Muscle layer of duodenum (tissue), 2 donors: ENCODE measurements around the gene WWOX.

Experiments used
- H3K27ac ChIP-seq: one replicate; pipeline ENCODE4 v1.7.0; 2013; ENCODE audit warnings: mild to moderate bottlenecking, low read length
- H3K27me3 ChIP-seq: one replicate; pipeline ENCODE4 v1.7.0; 2013; ENCODE audit warnings: low read depth, mild to moderate bottlenecking, control low read depth, low read length
- H3K36me3 ChIP-seq, 2 donors: one replicate each; pipeline ENCODE4 v1.7.0; 2013; ENCODE audit warnings: low read length in 2 of 2, control low read depth in 1 of 2, mild to moderate bottlenecking in 1 of 2; ENCODE audit not compliant: insufficient read depth in 2 of 2, control insufficient read depth in 1 of 2
- H3K4me1 ChIP-seq, 2 donors: one replicate each; pipeline ENCODE4 v1.7.0; 2013; ENCODE audit warnings: low read length in 2 of 2, mild to moderate bottlenecking in 2 of 2, control low read depth in 1 of 2, moderate library complexity in 1 of 2; ENCODE audit not compliant: insufficient read depth in 2 of 2, control insufficient read depth in 1 of 2
- H3K4me3 ChIP-seq, 2 donors: one replicate each; pipeline ENCODE4 v1.7.0; 2013; ENCODE audit warnings: low read length in 2 of 2, low read depth in 1 of 2, mild to moderate bottlenecking in 1 of 2
- H3K9me3 ChIP-seq, 2 donors: one replicate each; pipeline ENCODE4 v1.7.0; 2013; ENCODE audit warnings: low read length in 2 of 2, control low read depth in 1 of 2, mild to moderate bottlenecking in 1 of 2; ENCODE audit not compliant: control insufficient read depth in 1 of 2
- donor health status: healthy.

The WWOX gene

GRCh38 chr16:78278056-78278450 lies 178.6 kb downstream of the WWOX start:
- Histone ChIP-seq H3K27ac (no peak overlapping the region), H3K9me3 (no peaks in the 10 kb centered on the region)

GRCh38 chr16:78281115-78281514 lies 181.7 kb downstream of the WWOX start:
- H3K4me1 ChIP-seq: no peaks in the 10 kb centered on the region
- H3K9me3 ChIP-seq: no peaks in the 10 kb centered on the region
- no peak overlapping the region for H3K27ac ChIP-seq
- no peak overlapping the region for H3K4me3 ChIP-seq
- H3K27me3 ChIP-seq: no peaks in the 10 kb centered on the region
- H3K36me3 ChIP-seq: no peaks in the 10 kb centered on the region

More at GRCh38 chr16:78278056-78278450, 178.6 kb downstream of the WWOX start:
- no peaks in the 10 kb centered on the region for H3K27me3 ChIP-seq
- no peaks in the 10 kb centered on the region for H3K4me1 ChIP-seq
- no peak overlapping the region for H3K4me3 ChIP-seq
- no peaks in the 10 kb centered on the region for H3K36me3 ChIP-seq

- Histone ChIP-seq H3K27me3 (no peaks in the 10 kb centered on the region), H3K36me3 (no peaks in the 10 kb centered on the region), H3K27ac (no peak overlapping the region), H3K4me3 (no peak overlapping the region), H3K9me3 (no peaks in the 10 kb centered on the region), H3K4me1 (no peaks in the 10 kb centered on the region)
Observed at GRCh38 chr16:78283548-78284251, 184.2 kb downstream of the WWOX start.

- Histone ChIP-seq H3K4me3 (no peak overlapping the region), H3K9me3 (no peaks in the 10 kb centered on the region), H3K27ac (no peak overlapping the region)
Observed at GRCh38 chr16:78284326-78284725, 184.9 kb downstream of the WWOX start.

GRCh38 chr16:78284957-78285434 lies 185.5 kb downstream of the WWOX start:
- H3K9me3 ChIP-seq: no peaks in the 10 kb centered on the region

More at GRCh38 chr16:78284326-78284725, 184.9 kb downstream of the WWOX start:
- H3K4me1 ChIP-seq: no peaks in the 10 kb centered on the region
- H3K27me3 ChIP-seq: no peaks in the 10 kb centered on the region
- no peaks in the 10 kb centered on the region for H3K36me3 ChIP-seq

GRCh38 chr16:78285437-78285922 lies 186.0 kb downstream of the WWOX start:
- no peak overlapping the region for H3K4me3 ChIP-seq
- H3K36me3 ChIP-seq: no peaks in the 10 kb centered on the region
- H3K27me3 ChIP-seq: no peaks in the 10 kb centered on the region
- no peaks in the 10 kb centered on the region for H3K4me1 ChIP-seq
- H3K9me3 ChIP-seq: no peaks in the 10 kb centered on the region
- no peak overlapping the region for H3K27ac ChIP-seq

More at GRCh38 chr16:78284957-78285434, 185.5 kb downstream of the WWOX start:
- no peak overlapping the region for H3K4me3 ChIP-seq
- no peaks in the 10 kb centered on the region for H3K36me3 ChIP-seq
- H3K27ac ChIP-seq: no peak overlapping the region
- no peaks in the 10 kb centered on the region for H3K27me3 ChIP-seq
- H3K4me1 ChIP-seq: no peaks in the 10 kb centered on the region

- no peaks in the 10 kb centered on the region for H3K27me3 ChIP-seq
- no peak overlapping the region for H3K4me3 ChIP-seq
- no peaks in the 10 kb centered on the region for H3K9me3 ChIP-seq
- H3K36me3 ChIP-seq: no peaks in the 10 kb centered on the region
- H3K4me1 ChIP-seq: no peaks in the 10 kb centered on the region
- no peak overlapping the region for H3K27ac ChIP-seq
Observed at GRCh38 chr16:78286065-78286464, 186.6 kb downstream of the WWOX start.

GRCh38 chr16:78288888-78289287 lies 189.4 kb downstream of the WWOX start:
- H3K36me3 ChIP-seq: no peaks in the 10 kb centered on the region
- no peaks in the 10 kb centered on the region for H3K4me1 ChIP-seq
- H3K9me3 ChIP-seq: no peaks in the 10 kb centered on the region
- no peaks in the 10 kb centered on the region for H3K27me3 ChIP-seq
- H3K27ac ChIP-seq: no peak overlapping the region
- H3K4me3 ChIP-seq: no peak overlapping the region

GRCh38 chr16:78289373-78289772 lies 189.9 kb downstream of the WWOX start:
- H3K4me1 ChIP-seq: no peaks in the 10 kb centered on the region
- H3K27ac ChIP-seq: no peak overlapping the region
- H3K9me3 ChIP-seq: no peaks in the 10 kb centered on the region
- H3K27me3 ChIP-seq: no peaks in the 10 kb centered on the region
- H3K4me3 ChIP-seq: no peak overlapping the region
- no peaks in the 10 kb centered on the region for H3K36me3 ChIP-seq

- no peaks in the 10 kb centered on the region for H3K36me3 ChIP-seq
Observed at GRCh38 chr16:78289844-78290277, 190.4 kb downstream of the WWOX start.

GRCh38 chr16:78290395-78290794 lies 190.9 kb downstream of the WWOX start:
- Histone ChIP-seq H3K27ac (no peak overlapping the region), H3K4me1 (no peaks in the 10 kb centered on the region), H3K27me3 (no peaks in the 10 kb centered on the region), H3K4me3 (no peak overlapping the region), H3K36me3 (no peaks in the 10 kb centered on the region), H3K9me3 (no peaks in the 10 kb centered on the region)

More at GRCh38 chr16:78289844-78290277, 190.4 kb downstream of the WWOX start:
- H3K4me1 ChIP-seq: no peaks in the 10 kb centered on the region
- no peaks in the 10 kb centered on the region for H3K27me3 ChIP-seq
- no peaks in the 10 kb centered on the region for H3K9me3 ChIP-seq
- H3K27ac ChIP-seq: no peak overlapping the region
- no peak overlapping the region for H3K4me3 ChIP-seq
